HepG2 (cell line): ENCODE data around the gene STMN3. TPM values are rescaled to one million over a fixed set of nuclear protein-coding genes. Genes with fewer than 3 reads are reported as not detected.
A peak's percentile ranks its signal among the peaks of the same experiment; 100 is the strongest.

Source experiments
- DR1 ChIP-seq: sonication (generic); formaldehyde crosslinking; IDR thresholded peaks from 2 replicates; pipeline ENCODE4 v1.8.0; 2021; ENCODE audit warnings: mild to moderate bottlenecking, missing genetic modification reagents, inconsistent platforms
- EP300 ChIP-seq, 3 experiments: sonication (generic) in 1 of 3; formaldehyde crosslinking in 1 of 3; IDR thresholded peaks; 2 replicates each; pipeline versions ENCODE4 v1.5.1 to v1.6.1; 2011 to 2020; ENCODE audit warnings: low read depth in 2 of 3, low read length in 2 of 3, borderline replicate concordance in 1 of 3, improper control_type of control experiment in 1 of 3, mild to moderate bottlenecking in 1 of 3, missing genetic modification reagents in 1 of 3, moderate library complexity in 1 of 3
- FOXK2 ChIP-seq: fragments of 450-650 bp; IDR thresholded peaks from 2 replicates; pipeline ENCODE4 v1.6.1; 2016
- KDM1A ChIP-seq: IDR thresholded peaks from 2 replicates; pipeline ENCODE4 v1.6.1; 2016; ENCODE audit warnings: missing compliant biosample characterization
- MAF1 ChIP-seq: sonication (generic); formaldehyde crosslinking; IDR thresholded peaks from 2 replicates; pipeline ENCODE4 v1.5.0; 2020; ENCODE audit warnings: missing genetic modification reagents, borderline replicate concordance
- MBNL3 ChIP-seq: fragments of 250-450 bp; sonication (Bioruptor Pico); conservative IDR thresholded peaks from 2 replicates; pipeline ENCODE4 v1.8.0; 2022; ENCODE audit warnings: mild to moderate bottlenecking, inconsistent platforms
- TBX3 ChIP-seq: fragments of 450-650 bp; IDR thresholded peaks from 2 replicates; pipeline ENCODE4 v1.6.1; 2017; ENCODE audit warnings: antibody characterized with exemption, mild to moderate bottlenecking, inconsistent platforms, borderline replicate concordance
- TCF7L2 ChIP-seq: IDR thresholded peaks from 2 replicates; pipeline ENCODE4 v1.6.1; 2011; ENCODE audit warnings: mild to moderate bottlenecking, low read depth, low read length, moderate library complexity
- ZNF292 ChIP-seq: sonication (generic); formaldehyde crosslinking; IDR thresholded peaks from 2 replicates; pipeline ENCODE4 v1.8.1; 2022; ENCODE audit warnings: mild to moderate bottlenecking, low read depth, missing genetic modification reagents, borderline replicate concordance
- ZNF318 ChIP-seq: sonication (generic); formaldehyde crosslinking; IDR thresholded peaks from 2 replicates; pipeline ENCODE4 v1.4.0; 2020; ENCODE audit warnings: mild to moderate bottlenecking, missing genetic modification reagents
- polyA plus RNA-seq, 8 experiments: library from polyadenylated mRNA; depleted of rRNA in 3 of 8; stranded (reverse) in 7 of 8; unstranded in 1 of 8; fragments of >200 nt; fragmentation: Illumina TruSeq in 4 of 8; extraction: Trizol in 4 of 8; gene quantifications; 2 replicates each; pipeline versions ENCODE4 v1.2.1 to v1.2.3, GENCODE V29; 2011 to 2016; ENCODE audit warnings: low read depth in 4 of 8, missing spikeins in 1 of 8, mixed read lengths in 1 of 8; ENCODE audit not compliant: insufficient read depth in 1 of 8
- total RNA-seq, 5 experiments: library from RNA; depleted of rRNA; stranded (reverse); fragments of >200 nt; fragmentation: Illumina TruSeq; extraction: Trizol; gene quantifications; 2 replicates each; pipeline ENCODE4 v1.2.3, GENCODE V29; 2016; ENCODE audit warnings: low read depth in 1 of 5
- TF ChIP-seq, protein P1 (sequence below): sonication (generic); formaldehyde crosslinking; IDR thresholded peaks from 2 replicates; pipeline ENCODE4 v1.5.1; 2020; ENCODE audit warnings: missing genetic modification reagents, mild to moderate bottlenecking, borderline replicate concordance
- TF ChIP-seq, protein P2 (sequence below), 2 experiments: sonication (generic) in 1 of 2; formaldehyde crosslinking in 1 of 2; IDR thresholded peaks; 2 replicates each; pipeline versions ENCODE4 v1.4.0 to v1.6.1; 2016 to 2020; ENCODE audit warnings: borderline replicate concordance in 1 of 2, low read depth in 1 of 2, mild to moderate bottlenecking in 1 of 2, missing genetic modification reagents in 1 of 2

The STMN3 gene
- total and polyA plus RNA-seq, 2 of the 13 experiments (the other 11 are each of a cell fraction or from before 2014, with no cell fraction given): 21.0 to 48.3 TPM

DNA sequence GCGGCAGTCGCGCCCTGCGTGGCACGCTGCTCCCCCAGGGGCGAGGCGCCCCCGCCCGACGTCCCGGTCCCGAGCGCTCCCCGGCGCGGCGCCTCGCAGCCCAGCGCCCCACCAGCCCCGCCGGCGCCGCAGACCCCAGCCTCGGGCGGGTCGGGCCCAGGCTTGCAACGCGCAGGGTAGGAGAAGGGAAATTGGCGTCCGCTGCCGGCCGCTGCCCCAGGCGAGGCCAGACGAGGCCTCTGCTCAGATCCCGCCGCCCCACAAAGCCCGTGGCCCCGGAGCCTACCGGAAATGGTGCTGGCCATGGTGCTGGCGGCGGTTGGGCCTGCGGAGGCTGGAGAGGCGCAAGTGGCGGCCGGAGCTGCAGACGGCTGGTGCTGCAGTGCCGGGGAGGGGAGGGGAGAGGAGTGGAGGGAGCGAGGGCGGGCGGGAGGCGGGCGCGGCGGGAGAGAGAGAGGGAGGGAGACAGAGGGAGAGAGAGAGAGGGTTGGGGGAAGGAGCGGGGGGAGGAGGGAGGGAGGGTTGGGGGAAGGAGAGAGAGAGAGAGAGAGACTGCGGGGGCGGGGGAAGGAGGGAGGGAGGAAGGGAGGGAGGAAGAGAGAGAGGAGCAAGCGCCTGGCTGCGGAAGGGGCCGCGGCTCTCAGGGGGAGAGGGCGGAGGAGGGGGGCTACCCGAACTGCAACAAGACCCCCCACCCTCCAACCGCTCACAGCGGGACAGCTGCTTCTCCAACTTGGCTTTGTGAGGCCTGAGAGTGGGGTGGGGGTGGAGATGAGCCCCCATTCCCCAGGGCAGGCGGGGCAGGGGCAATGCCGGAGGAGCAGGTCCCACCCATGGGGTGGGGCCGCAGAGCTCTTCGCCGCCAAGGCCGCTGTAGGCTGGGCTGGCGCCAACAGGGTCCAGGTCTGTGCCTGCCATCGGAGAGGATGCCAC, at the start of gene STMN3 (continued):
- TF ChIP-seq, protein P1, sequence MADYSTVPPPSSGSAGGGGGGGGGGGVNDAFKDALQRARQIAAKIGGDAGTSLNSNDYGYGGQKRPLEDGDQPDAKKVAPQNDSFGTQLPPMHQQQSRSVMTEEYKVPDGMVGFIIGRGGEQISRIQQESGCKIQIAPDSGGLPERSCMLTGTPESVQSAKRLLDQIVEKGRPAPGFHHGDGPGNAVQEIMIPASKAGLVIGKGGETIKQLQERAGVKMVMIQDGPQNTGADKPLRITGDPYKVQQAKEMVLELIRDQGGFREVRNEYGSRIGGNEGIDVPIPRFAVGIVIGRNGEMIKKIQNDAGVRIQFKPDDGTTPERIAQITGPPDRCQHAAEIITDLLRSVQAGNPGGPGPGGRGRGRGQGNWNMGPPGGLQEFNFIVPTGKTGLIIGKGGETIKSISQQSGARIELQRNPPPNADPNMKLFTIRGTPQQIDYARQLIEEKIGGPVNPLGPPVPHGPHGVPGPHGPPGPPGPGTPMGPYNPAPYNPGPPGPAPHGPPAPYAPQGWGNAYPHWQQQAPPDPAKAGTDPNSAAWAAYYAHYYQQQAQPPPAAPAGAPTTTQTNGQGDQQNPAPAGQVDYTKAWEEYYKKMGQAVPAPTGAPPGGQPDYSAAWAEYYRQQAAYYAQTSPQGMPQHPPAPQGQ (CRISPR knock-in tag): no peak
- TF ChIP-seq TBX3 (no peak), FOXK2 (no peak), EP300 (IDR thresholded peaks at IDR 0.05; ENCODE audit: low read depth in 2 of 2, low read length in 2 of 2) (0 out of 4 replicates have a peak, but pooled peaks of 1 of the 2 experiments have one; percentile 39), EP300 (CRISPR knock-in tag; IDR thresholded peaks at IDR 0.05; ENCODE audit: borderline replicate concordance) (peak; percentile 82), TCF7L2 (no peak), ZNF318 (peak; percentile 92; the same call in 1 of the 2 replicates), MAF1 (peak; percentile 95; the same call in 1 of the 2 replicates), DR1 (CRISPR knock-in tag) (peak; percentile 87), MBNL3 (CRISPR knock-in tag) (no peak), ZNF292 (CRISPR knock-in tag) (peak; percentile 29; the same call in 1 of the 2 replicates), KDM1A (CRISPR knock-in tag) (peak; percentile 70; the same call in 1 of the 2 replicates)
- TF ChIP-seq, protein P2, sequence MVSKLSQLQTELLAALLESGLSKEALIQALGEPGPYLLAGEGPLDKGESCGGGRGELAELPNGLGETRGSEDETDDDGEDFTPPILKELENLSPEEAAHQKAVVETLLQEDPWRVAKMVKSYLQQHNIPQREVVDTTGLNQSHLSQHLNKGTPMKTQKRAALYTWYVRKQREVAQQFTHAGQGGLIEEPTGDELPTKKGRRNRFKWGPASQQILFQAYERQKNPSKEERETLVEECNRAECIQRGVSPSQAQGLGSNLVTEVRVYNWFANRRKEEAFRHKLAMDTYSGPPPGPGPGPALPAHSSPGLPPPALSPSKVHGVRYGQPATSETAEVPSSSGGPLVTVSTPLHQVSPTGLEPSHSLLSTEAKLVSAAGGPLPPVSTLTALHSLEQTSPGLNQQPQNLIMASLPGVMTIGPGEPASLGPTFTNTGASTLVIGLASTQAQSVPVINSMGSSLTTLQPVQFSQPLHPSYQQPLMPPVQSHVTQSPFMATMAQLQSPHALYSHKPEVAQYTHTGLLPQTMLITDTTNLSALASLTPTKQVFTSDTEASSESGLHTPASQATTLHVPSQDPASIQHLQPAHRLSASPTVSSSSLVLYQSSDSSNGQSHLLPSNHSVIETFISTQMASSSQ (IDR thresholded peaks at IDR 0.05; ENCODE audit: low read depth): no peak
- TF ChIP-seq, protein P2 (CRISPR knock-in tag; IDR thresholded peaks at IDR 0.05; ENCODE audit: borderline replicate concordance): peak; percentile 76
